ENCODE results near the gene IGHMBP2.

The IGHMBP2 gene

DNA sequence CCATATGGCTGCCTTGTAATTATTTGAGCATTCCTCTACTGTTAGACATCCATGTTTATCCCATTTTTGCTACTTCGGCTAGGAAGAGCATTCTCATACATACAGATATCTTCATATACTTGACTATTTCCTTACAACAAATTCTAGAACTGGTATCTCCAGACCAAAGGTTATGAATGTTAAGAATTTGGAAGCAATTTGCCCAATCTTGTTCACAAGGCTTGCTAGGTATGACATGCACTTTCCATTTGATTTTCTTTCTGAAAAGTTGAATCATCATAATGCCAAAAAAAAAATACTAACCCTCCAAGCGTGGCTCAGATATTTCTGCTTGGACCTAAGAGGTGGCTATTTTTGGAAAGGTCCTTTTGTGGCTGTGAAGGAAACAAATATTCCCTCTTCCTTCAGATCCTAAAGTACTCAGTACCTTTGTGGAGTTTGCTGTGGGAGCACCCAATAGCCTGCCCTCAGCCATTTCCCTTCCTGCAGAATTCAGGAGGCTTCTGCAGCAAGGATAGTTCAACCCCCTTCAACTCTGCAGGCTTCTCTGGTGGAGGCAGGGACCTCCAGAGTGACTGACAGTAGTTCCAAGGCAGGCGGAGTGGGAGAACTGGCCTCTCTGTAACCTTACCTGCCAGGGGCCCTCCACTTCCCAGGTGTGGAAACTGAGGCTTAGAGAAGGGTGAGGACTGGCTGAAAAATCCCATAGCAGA is 40.0 kb upstream of the IGHMBP2 start:
- TF ChIP-seq, protein P1, sequence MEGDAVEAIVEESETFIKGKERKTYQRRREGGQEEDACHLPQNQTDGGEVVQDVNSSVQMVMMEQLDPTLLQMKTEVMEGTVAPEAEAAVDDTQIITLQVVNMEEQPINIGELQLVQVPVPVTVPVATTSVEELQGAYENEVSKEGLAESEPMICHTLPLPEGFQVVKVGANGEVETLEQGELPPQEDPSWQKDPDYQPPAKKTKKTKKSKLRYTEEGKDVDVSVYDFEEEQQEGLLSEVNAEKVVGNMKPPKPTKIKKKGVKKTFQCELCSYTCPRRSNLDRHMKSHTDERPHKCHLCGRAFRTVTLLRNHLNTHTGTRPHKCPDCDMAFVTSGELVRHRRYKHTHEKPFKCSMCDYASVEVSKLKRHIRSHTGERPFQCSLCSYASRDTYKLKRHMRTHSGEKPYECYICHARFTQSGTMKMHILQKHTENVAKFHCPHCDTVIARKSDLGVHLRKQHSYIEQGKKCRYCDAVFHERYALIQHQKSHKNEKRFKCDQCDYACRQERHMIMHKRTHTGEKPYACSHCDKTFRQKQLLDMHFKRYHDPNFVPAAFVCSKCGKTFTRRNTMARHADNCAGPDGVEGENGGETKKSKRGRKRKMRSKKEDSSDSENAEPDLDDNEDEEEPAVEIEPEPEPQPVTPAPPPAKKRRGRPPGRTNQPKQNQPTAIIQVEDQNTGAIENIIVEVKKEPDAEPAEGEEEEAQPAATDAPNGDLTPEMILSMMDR (IDR thresholded peaks at IDR 0.05), result no peak

DNA sequence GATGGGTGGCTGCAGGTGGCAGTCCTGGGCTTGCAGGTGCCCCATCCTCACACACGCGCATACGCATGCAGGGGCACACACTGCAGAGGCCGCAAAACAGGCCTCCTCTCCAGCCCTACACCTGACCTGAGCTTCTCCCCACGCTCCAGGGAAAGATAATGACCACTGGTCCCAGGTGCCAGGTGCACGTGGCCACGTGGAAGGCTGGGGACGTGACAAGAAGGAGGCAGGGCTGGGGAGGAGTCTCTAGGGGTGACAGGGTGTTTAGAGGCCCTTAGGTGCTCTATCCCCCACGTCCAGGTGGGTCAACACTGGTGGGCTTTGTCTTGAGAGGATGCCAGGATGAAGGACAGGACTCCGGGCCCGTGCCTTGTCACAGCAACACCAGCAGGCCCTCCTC is 38.5 kb upstream of the IGHMBP2 start:
- TF ChIP-seq, protein P1 (IDR thresholded peaks at IDR 0.05), result no peak

DNA sequence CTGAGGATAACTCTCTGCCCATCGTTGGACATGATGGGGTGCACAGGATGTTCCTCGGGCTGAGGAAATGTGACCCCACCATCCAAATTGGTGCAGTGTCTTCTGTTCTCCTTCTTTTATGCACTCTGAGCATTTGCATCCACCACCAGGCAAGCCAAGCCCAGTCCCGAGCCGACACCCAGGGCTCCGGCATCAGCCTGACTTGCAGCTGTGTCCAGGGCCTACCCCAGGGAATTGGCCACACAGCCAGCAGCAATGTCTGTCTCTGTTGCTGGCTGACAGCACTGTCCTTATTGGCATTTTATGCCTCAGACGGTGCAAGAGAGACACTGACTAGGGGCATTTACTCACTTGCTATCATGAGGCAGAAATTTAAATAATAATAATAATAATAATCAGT is 36.6 kb upstream of the IGHMBP2 start:
- TF ChIP-seq, protein P1 (IDR thresholded peaks at IDR 0.05), result no peak

DNA sequence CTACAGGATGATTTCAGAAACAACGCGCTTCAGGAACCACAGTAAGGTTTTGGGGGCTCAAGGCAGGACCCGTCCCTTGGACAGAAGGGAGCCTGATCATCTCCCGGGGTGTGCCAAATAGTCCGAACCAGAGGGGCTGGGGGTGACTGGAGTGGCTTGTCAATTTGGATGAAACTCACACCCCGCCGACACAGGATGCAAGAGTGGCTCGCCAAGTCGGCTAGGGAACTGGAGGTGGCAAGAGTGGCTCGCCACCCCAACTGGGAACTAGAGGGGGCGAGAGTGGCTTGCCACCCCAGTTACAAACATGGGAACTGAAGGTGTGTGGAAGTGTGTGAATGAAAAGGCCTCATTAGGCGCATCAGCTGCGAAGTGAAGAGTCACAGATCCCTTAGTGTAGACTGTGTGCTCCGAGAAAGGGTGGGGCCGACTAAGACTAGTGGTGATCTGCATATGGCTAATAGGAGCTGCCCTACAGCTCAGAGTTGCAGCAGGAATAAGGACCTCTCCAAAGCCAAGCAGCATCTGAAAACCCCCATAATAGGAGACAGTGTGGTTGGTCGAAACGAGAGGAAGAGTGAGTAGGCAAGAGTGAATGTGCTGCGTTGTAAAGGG is 35.4 kb upstream of the IGHMBP2 start:
- TF ChIP-seq, protein P1 (IDR thresholded peaks at IDR 0.05), result no peak

DNA sequence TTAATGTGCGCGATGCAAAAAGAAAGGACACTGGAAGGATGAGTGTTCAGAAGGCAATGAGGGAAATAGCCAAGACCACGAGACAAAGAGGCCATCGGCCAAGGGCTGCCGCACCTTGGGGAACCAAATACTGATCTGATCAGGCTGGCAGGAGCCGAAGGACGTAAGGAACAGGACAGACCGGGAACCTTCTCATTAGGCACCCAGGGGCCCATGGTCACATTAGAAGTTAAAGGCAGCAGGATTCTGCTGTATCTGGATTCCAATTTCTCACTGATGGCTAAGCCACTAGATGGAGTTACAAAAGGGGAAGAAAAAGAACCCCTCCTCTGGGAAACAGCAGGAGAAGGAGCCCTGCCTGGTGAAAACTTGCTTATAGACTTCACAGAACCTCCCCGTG is 33.2 kb upstream of the IGHMBP2 start:
- TF ChIP-seq, protein P1 (IDR thresholded peaks at IDR 0.05), result no peak

DNA sequence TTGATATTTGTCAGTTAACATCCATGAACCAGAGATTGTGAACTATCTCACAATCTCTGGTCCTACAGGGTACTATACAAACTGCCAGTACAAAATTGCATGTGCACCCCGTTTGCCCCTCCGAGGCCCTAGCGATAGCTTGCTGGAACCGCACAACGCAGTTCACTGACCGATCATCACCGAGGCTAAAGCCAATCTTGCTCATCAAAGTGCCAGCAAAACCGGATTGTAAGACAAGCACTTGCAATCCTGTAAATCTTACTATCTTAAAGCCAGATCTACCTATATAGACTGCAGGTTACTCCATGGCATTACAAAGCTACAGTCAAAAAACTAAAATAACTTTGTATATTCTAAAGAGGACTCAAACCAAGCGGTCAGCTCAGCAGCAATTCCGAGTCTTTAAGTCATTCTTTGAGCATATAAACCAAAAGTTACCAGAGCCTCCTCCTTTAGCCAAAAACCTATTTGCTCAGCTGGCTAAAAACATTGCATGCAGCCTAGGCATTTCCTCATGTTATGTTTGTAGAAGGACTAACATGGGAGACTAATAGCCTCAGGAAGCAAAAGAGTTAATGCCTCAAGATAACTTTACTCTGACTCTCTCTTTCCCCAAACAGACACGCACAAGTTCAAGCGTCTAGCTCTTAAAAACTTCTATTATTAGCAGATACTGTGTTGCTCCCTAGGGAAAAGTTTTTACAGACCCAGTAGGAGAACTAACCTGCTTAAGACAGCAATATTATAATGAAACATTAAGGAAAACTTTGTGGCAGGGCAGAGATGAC is 31.3 kb upstream of the IGHMBP2 start:
- TF ChIP-seq, protein P1 (IDR thresholded peaks at IDR 0.05), result no peak

DNA sequence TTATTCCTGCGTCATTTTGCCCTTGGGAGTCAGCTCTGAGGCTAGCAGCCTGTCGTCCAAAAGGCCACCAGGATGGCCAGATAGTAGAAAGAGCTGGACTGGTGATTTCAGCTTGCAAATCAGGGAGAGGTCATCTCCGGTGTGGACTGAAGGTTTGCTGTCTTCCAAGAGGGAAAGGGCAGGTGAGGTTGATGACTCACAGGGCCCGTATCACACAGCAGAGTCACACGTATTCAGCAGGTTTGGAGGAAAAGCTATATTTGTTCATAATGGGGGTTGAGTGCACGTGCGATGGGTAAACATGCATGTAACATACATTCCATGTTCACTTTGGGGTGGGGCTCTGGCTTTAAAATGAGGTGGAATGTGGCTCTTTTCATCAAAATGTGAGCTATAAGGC is 25.7 kb upstream of the IGHMBP2 start:
- TF ChIP-seq, protein P1 (IDR thresholded peaks at IDR 0.05), result no peak
